SK-N-SH (cell line): ENCODE data around the gene RMDN3. TPM values are rescaled to one million over a fixed set of nuclear protein-coding genes. Genes with fewer than 3 reads are reported as not detected.

Experiments used
- CTCF ChIA-PET: fragments of 300-600, 350-600 bp; formaldehyde crosslinking; extraction: SDS; loops from one replicate; lab custom pipeline; 2021; lab: Yijun Ruan, JAX
- POLR2A ChIA-PET: fragments of 350-600 bp; sonication (Branson Sonifier 250); formaldehyde crosslinking; extraction: SDS; loops from one replicate; lab custom pipeline; 2020; ENCODE audit warnings: antibody characterized with exemption, inconsistent platforms; lab: Yijun Ruan, JAX
- DNase-seq: peaks from one replicate; pipeline ENCODE4 v3.0.0; 2012
- H2AFZ ChIP-seq: fragments of 200-600 bp; sonication (generic); 2 replicates; pipeline ENCODE4 v1.8.1; 2016; ENCODE audit warnings: antibody characterized with exemption, mild to moderate bottlenecking, low read depth
- H3F3A ChIP-seq: fragments of 200-600 bp; sonication (generic); replicated peaks from 2 replicates; pipeline ENCODE3; 2016; ENCODE audit warnings: antibody characterized with exemption, mild to moderate bottlenecking; ENCODE audit not compliant: insufficient read depth
- H3K27ac ChIP-seq, 2 experiments: fragments of 200-500 bp in 1 of 2; fragments of 200-600 bp in 1 of 2; sonication (Bioruptor generic) in 1 of 2; sonication (generic), shearing (Covaris generic) in 1 of 2; 2 replicates each; pipeline versions ENCODE4 v1.5.1 to v1.6.1; 2014 to 2016; ENCODE audit warnings: low read depth in 2 of 2, inconsistent platforms in 1 of 2, low read length in 1 of 2, mild to moderate bottlenecking in 1 of 2, mixed read lengths in 1 of 2
- H3K27me3 ChIP-seq: fragments of 200-600 bp; sonication (generic), shearing (Covaris generic); 2 replicates; pipeline ENCODE4 v1.6.1; 2016; ENCODE audit warnings: mixed run types; ENCODE audit not compliant: insufficient read depth
- H3K36me3 ChIP-seq, 2 experiments: fragments of 200-500 bp in 1 of 2; fragments of 200-600 bp in 1 of 2; sonication (Bioruptor generic) in 1 of 2; sonication (generic) in 1 of 2; replicated peaks in 1 of 2; 2 replicates each; pipeline versions ENCODE3 to v1.5.1; 2014 to 2016; ENCODE audit warnings: low read length in 1 of 2, mild to moderate bottlenecking in 1 of 2; ENCODE audit not compliant: insufficient read depth in 2 of 2, control insufficient read depth in 1 of 2
- H3K4me1 ChIP-seq, 2 experiments: fragments of 200-500 bp in 1 of 2; fragments of 200-600 bp in 1 of 2; sonication (Bioruptor generic) in 1 of 2; sonication (generic), shearing (Covaris generic) in 1 of 2; 2 replicates each; pipeline versions ENCODE4 v1.5.1 to v1.6.1; 2014 to 2016; ENCODE audit warnings: low read depth in 1 of 2, low read length in 1 of 2, mixed run types in 1 of 2; ENCODE audit not compliant: insufficient read depth in 2 of 2, control insufficient read depth in 1 of 2
- H3K4me2 ChIP-seq: fragments of 200-600 bp; sonication (generic), shearing (Covaris generic); 2 replicates; pipeline ENCODE4 v1.6.1; 2017; ENCODE audit warnings: mixed run types
- H3K4me3 ChIP-seq, 2 experiments: fragments of 200-500 bp in 1 of 2; fragments of 200-600 bp in 1 of 2; sonication (Bioruptor generic) in 1 of 2; sonication (generic), shearing (Covaris generic) in 1 of 2; 2 replicates each; pipeline versions ENCODE4 v1.5.1 to v1.8.1; 2014 to 2016; ENCODE audit warnings: low read depth in 2 of 2, inconsistent platforms in 1 of 2, low read length in 1 of 2, mild to moderate bottlenecking in 1 of 2, mixed read lengths in 1 of 2, moderate library complexity in 1 of 2
- H3K79me2 ChIP-seq: fragments of 200-600 bp; sonication (generic); 2 replicates; pipeline ENCODE4 v1.8.1; 2017; ENCODE audit warnings: mild to moderate bottlenecking; ENCODE audit not compliant: insufficient read depth
- H3K9ac ChIP-seq: fragments of 200-600 bp; sonication (generic); 2 replicates; pipeline ENCODE4 v1.6.1; 2017; ENCODE audit warnings: mixed run types
- H3K9me2 ChIP-seq: fragments of 200-600 bp; sonication (generic); 2 replicates; pipeline ENCODE4 v1.6.1; 2017; ENCODE audit warnings: mixed run types
- H3K9me3 ChIP-seq: fragments of 200-600 bp; sonication (generic); 2 replicates; pipeline ENCODE4 v1.6.1; 2017; ENCODE audit warnings: mixed run types, mild to moderate bottlenecking, moderate library complexity
- H4K20me1 ChIP-seq: fragments of 200-600 bp; sonication (generic); 2 replicates; pipeline ENCODE4 v1.6.1; 2017; ENCODE audit warnings: mild to moderate bottlenecking, mixed run types; ENCODE audit not compliant: insufficient read depth
- CHD2 ChIP-seq: fragments of 150-350 bp; IDR thresholded peaks from 2 replicates; pipeline ENCODE4 v1.6.1; 2018; ENCODE audit warnings: low read length; ENCODE audit not compliant: partially characterized antibody
- EP300 ChIP-seq, 2 experiments: IDR thresholded peaks; 2 replicates each; pipeline versions ENCODE4 v1.4.0 to v1.6.1; 2012; ENCODE audit warnings: borderline replicate concordance in 1 of 2, low read depth in 1 of 2, low read length in 1 of 2
- EZH2phosphoT487 ChIP-seq: fragments of 200-600 bp; sonication (generic); IDR thresholded peaks from 2 replicates; pipeline ENCODE4 v1.6.1; 2017; ENCODE audit warnings: low read depth, mixed run types, mild to moderate bottlenecking, antibody characterized with exemption, moderate library complexity, borderline replicate concordance
- GATA2 ChIP-seq: sonication (generic); formaldehyde crosslinking; IDR thresholded peaks from 2 replicates; pipeline ENCODE4 v1.5.0; 2020; ENCODE audit warnings: mild to moderate bottlenecking, missing genetic modification reagents
- MEF2A ChIP-seq: IDR thresholded peaks from 2 replicates; pipeline ENCODE4 v1.4.0; 2012; ENCODE audit warnings: low read depth, borderline replicate concordance
- RCOR1 ChIP-seq: fragments of 150-350 bp; IDR thresholded peaks from 2 replicates; pipeline ENCODE4 v1.6.1; 2017; ENCODE audit warnings: antibody characterized with exemption, low read length
- RFX5 ChIP-seq: IDR thresholded peaks from 2 replicates; pipeline ENCODE4 v1.6.1; 2012; ENCODE audit warnings: mild to moderate bottlenecking, improper control_type of control experiment, low read length
- SIN3A ChIP-seq: IDR thresholded peaks from 2 replicates; pipeline ENCODE4 v1.6.1; 2012; ENCODE audit warnings: low read depth, mild to moderate bottlenecking, low read length, moderate library complexity, borderline replicate concordance
- TAF1 ChIP-seq: IDR thresholded peaks from 2 replicates; pipeline ENCODE4 v1.6.1; 2012; ENCODE audit warnings: low read depth, mild to moderate bottlenecking, low read length, moderate library complexity, borderline replicate concordance
- TCF12 ChIP-seq: IDR thresholded peaks from 2 replicates; pipeline ENCODE4 v1.4.0; 2012
- WGBS: methylation state at CpG from one replicate; pipeline ENCODE4 v1.1.6; 2017; ENCODE audit warnings: low lambda C conversion rate; 5-methylcytosine and 5-hydroxymethylcytosine counted together
- polyA plus RNA-seq, 3 experiments: library from polyadenylated mRNA; depleted of rRNA; stranded (reverse); fragments of >200 nt; gene quantifications; 2 replicates each; pipeline ENCODE4 v1.2.3, GENCODE V29; 2012
- TF ChIP-seq, protein P1 (sequence below): fragments of 200-600 bp; sonication (generic); IDR thresholded peaks from 2 replicates; pipeline ENCODE4 v1.6.1; 2017; ENCODE audit warnings: antibody characterized with exemption, mild to moderate bottlenecking, moderate library complexity
- TF ChIP-seq, protein P2 (sequence below): IDR thresholded peaks from 2 replicates; pipeline ENCODE4 v1.4.0; 2012; ENCODE audit warnings: low read depth, borderline replicate concordance
- TF ChIP-seq, protein P3 (sequence below): IDR thresholded peaks from 2 replicates; pipeline ENCODE4 v1.6.1; 2012; ENCODE audit warnings: mild to moderate bottlenecking, low read depth, low read length, moderate library complexity

RMDN3 gene
- polyA plus RNA-seq, 1 of the 3 experiments (the other 2 are of a cell fraction) = 33.0 TPM

DNA sequence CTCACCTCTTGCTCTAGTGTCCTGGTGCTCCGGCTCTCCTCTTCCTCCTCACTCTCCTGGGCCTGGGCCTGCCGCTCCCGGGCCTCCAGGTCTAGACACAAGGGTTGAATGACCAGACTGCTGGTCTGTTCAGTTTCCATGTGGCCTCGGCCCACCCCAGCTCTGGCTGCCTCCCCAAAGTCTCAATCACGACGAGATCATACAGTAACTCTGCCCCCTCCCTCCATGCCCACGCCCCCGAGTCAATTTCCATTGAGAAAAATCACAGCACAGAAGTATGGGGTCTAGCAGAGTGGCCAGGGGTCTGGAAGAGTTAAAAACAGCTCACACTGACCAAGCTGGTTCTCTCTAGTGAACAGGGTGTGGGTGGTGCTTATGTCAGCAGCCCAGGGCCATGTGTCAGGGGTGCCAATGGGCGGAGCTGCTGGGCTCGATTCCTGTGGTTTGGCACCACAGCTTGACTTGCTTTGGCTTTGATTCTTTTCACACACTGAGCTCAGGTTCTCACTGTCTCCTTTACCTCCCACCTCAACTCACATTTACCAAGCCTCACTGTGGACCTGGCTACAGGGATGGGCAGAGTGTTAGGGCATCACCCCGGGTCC is 21.6 kb upstream of the RMDN3 start (continued):
- TF ChIP-seq EZH2phosphoT487 = no peak
- TF ChIP-seq, protein P1, sequence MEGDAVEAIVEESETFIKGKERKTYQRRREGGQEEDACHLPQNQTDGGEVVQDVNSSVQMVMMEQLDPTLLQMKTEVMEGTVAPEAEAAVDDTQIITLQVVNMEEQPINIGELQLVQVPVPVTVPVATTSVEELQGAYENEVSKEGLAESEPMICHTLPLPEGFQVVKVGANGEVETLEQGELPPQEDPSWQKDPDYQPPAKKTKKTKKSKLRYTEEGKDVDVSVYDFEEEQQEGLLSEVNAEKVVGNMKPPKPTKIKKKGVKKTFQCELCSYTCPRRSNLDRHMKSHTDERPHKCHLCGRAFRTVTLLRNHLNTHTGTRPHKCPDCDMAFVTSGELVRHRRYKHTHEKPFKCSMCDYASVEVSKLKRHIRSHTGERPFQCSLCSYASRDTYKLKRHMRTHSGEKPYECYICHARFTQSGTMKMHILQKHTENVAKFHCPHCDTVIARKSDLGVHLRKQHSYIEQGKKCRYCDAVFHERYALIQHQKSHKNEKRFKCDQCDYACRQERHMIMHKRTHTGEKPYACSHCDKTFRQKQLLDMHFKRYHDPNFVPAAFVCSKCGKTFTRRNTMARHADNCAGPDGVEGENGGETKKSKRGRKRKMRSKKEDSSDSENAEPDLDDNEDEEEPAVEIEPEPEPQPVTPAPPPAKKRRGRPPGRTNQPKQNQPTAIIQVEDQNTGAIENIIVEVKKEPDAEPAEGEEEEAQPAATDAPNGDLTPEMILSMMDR = no peak
- TF ChIP-seq, protein P2, sequence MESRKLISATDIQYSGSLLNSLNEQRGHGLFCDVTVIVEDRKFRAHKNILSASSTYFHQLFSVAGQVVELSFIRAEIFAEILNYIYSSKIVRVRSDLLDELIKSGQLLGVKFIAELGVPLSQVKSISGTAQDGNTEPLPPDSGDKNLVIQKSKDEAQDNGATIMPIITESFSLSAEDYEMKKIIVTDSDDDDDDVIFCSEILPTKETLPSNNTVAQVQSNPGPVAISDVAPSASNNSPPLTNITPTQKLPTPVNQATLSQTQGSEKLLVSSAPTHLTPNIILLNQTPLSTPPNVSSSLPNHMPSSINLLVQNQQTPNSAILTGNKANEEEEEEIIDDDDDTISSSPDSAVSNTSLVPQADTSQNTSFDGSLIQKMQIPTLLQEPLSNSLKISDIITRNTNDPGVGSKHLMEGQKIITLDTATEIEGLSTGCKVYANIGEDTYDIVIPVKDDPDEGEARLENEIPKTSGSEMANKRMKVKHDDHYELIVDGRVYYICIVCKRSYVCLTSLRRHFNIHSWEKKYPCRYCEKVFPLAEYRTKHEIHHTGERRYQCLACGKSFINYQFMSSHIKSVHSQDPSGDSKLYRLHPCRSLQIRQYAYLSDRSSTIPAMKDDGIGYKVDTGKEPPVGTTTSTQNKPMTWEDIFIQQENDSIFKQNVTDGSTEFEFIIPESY = no peak
- TF ChIP-seq, protein P3, sequence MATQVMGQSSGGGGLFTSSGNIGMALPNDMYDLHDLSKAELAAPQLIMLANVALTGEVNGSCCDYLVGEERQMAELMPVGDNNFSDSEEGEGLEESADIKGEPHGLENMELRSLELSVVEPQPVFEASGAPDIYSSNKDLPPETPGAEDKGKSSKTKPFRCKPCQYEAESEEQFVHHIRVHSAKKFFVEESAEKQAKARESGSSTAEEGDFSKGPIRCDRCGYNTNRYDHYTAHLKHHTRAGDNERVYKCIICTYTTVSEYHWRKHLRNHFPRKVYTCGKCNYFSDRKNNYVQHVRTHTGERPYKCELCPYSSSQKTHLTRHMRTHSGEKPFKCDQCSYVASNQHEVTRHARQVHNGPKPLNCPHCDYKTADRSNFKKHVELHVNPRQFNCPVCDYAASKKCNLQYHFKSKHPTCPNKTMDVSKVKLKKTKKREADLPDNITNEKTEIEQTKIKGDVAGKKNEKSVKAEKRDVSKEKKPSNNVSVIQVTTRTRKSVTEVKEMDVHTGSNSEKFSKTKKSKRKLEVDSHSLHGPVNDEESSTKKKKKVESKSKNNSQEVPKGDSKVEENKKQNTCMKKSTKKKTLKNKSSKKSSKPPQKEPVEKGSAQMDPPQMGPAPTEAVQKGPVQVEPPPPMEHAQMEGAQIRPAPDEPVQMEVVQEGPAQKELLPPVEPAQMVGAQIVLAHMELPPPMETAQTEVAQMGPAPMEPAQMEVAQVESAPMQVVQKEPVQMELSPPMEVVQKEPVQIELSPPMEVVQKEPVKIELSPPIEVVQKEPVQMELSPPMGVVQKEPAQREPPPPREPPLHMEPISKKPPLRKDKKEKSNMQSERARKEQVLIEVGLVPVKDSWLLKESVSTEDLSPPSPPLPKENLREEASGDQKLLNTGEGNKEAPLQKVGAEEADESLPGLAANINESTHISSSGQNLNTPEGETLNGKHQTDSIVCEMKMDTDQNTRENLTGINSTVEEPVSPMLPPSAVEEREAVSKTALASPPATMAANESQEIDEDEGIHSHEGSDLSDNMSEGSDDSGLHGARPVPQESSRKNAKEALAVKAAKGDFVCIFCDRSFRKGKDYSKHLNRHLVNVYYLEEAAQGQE = no peak
- TF ChIP-seq GATA2 (CRISPR knock-in tag) = no peak
- no peak for TF ChIP-seq RCOR1
- TF ChIP-seq TCF12 = no peak

DNA sequence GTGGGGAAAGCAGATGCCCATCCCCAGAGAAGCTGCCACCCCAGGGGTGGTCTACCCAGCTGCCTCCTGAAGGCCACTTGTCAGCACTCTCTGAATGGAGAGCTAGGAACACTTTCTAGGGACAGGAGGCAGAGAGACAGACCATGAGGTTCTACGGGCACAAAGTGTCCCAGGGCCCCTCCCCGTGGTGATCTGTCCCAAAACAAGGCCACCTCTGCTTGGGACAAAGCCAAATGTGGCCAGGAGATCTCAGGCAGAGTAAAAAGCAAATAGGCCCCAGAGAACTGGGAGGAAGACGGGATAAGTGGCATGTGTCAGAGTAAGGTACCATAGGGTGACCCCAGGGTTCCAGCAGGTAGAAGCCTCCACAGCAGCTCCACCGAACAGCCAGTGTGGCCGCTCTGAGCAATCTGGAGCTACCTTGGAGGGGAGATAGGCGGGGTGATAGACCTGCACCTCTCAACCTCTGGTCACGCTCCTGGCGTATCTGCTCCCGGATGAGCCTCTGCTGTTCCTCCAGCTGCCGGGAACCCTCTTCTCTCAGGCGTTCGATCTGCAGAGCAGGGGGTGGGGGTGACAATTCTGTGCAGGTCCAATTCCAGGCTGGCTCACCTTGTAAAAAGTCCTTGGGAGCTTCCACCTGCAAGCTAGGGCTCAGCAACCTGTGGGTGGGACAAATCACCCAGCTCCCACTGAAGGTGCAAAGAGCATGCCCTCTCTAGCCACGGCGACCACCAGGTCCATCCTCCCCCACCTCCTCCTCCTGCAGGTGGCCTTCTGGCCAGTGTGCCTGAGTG is 20.9 kb upstream of the RMDN3 start:
- POLR2A ChIA-PET = no interaction called here
- CTCF ChIA-PET = interaction anchor here (31.8 kb wide), 1 partner anchor 31 kb away, joined by 555 read pairs; the partner anchor contains the start of gene RMDN3
- Histone ChIP-seq H3K36me3 (peaks cover 8 to 61% of the 10 kb centered on the region in 2 experiments), H4K20me1 (no peaks in the 10 kb centered on the region), H3K9me2 (no peaks in the 10 kb centered on the region), H3F3A (no peaks in the 10 kb centered on the region), H3K9me3 (no peaks in the 10 kb centered on the region), H3K79me2 (no peaks in the 10 kb centered on the region), H3K4me2 (no peak overlapping the region), H3K4me3 (no peak overlapping the region), H3K27ac (no peak overlapping the region)
- DNase-seq = no peak
- 100% methylated on average over 11 of the region's 14 CpGs for WGBS
- TF ChIP-seq MEF2A (no peak), EP300 (IDR thresholded peaks at IDR 0.05; ENCODE audit: borderline replicate concordance in 1 of 2, low read depth in 1 of 2, low read length in 1 of 2) (no peak), SIN3A (no peak), TAF1 (no peak), RFX5 (no peak), CHD2 (no peak)
- TF ChIP-seq, all 33 proteins: peak for 0
- no peaks in the 10 kb centered on the region for H3K27me3 ChIP-seq
- H2AFZ ChIP-seq = no peak overlapping the region
- H3K9ac ChIP-seq = no peak overlapping the region
- H3K4me1 ChIP-seq = peaks cover 0 to 18% of the 10 kb centered on the region in 2 experiments; a peak in 1 of 4 replicates
